ENCODE measurements around the gene SRSF1.

GRCh38 chr17:57997085-57997809 is 9.8 kb downstream of the SRSF1 start:
- TF ChIP-seq CTCF (conservative IDR thresholded peaks at IDR 0.05 in 1 of 2, IDR thresholded peaks at IDR 0.05 in 1 of 2; ENCODE audit: low read depth in 1 of 2, low read length in 2 of 2) (no peak), EZH2 (IDR thresholded peaks at IDR 0.05; ENCODE audit: low read length, missing control alignments) (no peak)

Data from fibroblast of lung (primary cell).